ENCODE measurements around the gene IVNS1ABP.
"Not testable (repeated sequence)": the region's sequence is repeated elsewhere in the genome, so short reads cannot be mapped to it uniquely, and the experiment has no call there.

Gene IVNS1ABP

GRCh38 chr1:185328255-185328654 lies 11.2 kb upstream of the IVNS1ABP start:
- DNase-seq: no peak

- DNase-seq: peak; percentile 28
Observed at GRCh38 chr1:185325413-185325812, 8.4 kb upstream of the IVNS1ABP start.

DNA sequence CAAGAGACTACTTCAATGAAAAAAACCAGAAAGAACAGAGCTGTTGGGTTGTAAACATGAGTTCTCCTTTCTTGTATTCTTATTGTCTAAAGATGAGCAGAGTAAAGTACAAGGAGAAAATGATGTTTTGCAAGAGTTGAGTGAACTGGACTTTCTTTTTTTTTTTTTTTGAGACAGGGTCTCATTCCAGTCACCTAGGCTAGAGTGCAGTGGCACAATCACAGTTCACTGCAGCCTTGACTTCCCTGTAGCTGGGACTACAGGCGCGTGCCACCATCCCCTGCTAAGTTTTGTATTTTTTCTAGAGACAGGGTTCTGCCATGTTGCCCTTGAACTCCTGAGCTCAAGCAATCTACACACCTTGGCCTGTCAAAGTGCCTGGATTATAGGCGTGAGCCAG lies 7.1 kb upstream of the IVNS1ABP start:
- DNase-seq: no peak

DNA sequence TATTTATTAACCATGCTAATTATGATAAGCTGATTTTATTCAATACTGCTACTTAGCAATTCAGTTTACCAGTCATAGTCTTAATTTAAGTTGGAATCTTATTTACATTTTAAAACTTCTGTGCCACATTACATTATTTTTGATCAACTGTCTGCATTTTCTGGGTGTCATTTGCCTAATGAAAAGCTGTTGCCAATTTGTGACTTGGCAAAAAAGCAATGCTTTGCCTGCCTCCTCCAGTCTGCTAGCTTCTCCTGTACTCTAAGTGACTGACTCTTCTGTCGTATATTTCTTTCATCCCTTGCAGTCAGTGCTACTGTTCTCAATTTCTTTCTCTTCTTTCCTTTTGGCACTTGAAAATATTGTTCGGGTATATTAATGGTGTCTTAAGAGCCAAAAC lies 5.6 kb upstream of the IVNS1ABP start:
- no peak for DNase-seq

DNA sequence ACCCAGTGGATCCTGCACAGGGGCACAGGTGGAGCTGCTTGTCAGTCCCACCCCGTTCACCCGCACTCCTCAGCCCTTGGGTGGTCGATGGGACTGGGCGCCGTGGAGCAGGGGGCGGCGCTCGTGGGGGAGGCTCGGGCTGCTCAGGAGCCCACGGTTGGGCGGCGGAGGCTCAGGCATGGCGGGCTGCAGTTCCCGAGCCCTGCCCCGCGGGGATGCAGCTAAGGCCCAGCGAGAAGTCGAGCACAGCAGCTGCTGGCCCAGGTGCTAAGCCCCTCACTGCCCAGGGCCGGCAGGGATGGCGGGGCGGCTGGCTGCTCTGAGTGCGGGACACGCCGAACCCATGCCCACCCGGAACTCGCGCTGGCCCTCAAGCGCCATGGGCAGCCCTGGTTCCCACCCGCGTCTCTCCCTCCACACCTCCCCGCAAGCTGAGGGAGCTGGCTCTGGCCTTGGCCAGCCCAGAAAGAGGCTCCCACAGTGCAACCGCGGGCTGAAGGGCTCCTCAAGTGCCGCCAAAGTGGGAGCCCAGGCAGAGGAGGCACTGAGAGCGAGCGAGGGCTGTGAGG lies 4.7 kb upstream of the IVNS1ABP start:
- not testable (repeated sequence) for DNase-seq

- DNase-seq: not testable (repeated sequence)
Observed at GRCh38 chr1:185321104-185321503, 4.1 kb upstream of the IVNS1ABP start.

DNA sequence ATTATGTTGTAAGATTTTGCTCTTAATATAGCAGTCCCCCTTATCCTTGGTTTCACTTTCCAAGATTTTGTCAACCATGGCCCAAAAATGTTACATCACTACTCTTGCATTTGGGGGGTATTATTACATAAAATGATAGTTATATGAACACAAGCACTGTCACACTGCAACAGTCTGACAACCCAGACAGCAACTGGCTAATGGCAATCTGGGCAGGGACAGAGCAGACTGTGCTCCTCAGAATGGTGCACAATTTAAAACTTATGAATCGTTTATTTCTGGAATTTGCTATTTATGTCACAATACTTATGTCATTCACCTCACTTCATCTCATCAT lies 2.1 kb upstream of the IVNS1ABP start:
- no peak for DNase-seq

GRCh38 chr1:185318431-185319138 lies 1.5 kb upstream of the IVNS1ABP start:
- no peak for DNase-seq

DNA sequence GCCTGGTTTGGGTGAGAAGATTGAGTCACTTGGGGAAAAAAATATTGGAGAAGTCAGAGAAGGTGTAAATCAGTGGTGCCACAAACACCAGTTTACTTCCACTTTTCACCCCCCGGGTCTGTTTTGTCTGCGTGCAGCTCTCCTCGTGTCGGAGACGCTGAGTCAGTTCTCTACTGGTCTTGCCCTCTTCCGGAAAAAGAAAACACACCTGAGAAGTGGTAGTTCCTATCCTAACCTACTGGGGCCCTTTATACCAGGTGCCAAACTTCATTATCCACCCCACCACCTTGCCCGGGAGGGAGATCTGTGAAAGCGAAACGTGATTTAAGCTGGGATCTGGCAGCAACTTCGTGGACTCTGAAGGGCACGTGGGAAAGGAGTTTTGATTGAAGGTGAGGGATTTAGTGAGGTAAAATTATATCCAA lies 855 bp upstream of the IVNS1ABP start:
- DNase-seq: peak; percentile 15

GRCh38 chr1:185316163-185317033 lies 645 bp downstream of the IVNS1ABP start:
- peak; percentile 94 for DNase-seq

DNA sequence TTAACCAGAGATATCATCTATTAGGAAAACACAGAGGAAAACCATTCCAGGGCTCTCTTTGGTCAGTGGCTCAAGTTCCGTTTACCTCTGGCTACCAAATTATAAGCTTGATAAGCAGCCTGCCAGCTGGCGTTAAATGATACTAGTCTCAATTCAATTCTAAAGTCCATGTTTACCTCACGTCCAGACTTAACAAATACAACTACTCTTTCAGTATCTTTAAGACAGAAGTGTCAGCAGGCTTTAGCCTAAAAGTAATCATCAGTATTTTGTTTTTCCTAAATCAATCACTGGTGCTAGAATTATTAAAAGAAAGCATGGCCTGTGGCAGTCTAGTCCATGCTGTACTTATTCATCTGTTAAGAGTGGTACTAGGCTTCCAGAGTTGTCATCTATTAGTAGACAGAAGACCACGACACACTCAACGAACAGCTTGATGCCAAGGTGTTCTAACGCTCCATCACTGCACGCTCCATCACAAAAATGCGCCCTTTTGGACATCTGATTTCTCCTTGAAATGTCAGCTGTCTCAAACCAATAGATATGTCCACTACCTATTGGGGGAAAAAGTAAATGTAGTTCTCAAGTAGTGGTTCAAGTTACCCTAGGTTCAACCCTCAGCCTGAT lies 1.5 kb downstream of the IVNS1ABP start:
- DNase-seq: no peak

DNA sequence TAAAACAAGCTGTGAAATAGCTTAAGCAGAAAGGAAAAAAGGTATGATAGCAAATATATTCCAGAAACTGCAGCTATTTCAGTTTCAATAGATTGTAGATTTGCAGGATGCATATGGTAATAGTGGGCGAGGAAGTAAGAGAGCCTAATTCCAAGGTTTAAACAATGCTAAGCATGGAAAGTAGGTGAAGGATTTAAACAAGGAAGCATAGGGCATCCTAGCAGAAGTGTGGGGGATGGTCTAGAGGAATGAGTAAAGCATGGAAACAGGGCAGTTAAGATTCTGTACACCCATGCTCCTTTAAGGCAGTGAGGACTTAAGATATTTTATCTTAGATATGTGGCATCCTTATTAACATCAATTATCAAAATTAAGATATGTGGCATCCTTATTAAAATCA lies 2.6 kb downstream of the IVNS1ABP start:
- no peak for DNase-seq

- no peak for DNase-seq
Observed at GRCh38 chr1:185312361-185313138, 4.5 kb downstream of the IVNS1ABP start.

DNA sequence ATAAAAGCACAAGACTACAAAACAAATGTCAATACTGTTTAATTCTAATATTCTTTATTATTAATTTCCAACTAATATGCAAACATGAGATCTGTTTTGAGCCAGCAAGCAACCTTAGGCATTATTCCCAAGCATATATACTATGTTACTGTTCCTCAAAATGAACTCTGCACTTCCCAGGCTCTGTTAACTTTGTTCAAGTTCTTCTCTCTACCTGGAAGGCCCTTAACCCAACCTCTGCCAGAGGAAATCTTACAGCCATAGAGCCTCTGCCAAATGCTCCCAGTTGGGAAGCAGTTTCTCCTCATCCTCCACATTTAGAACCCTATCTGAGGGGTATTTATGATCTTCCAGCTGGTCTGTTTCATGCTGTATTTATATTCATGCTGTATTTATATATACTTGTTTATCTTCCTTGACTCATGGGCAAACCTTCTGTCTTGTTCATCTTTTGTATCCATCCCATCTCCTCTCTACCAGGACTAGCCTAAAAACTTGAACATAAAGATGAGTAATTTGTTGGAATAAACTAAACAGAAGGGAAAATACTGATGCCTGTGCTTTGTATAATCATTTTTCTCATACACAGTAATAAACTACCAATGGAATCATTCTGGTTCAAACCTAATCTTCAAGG lies 5.3 kb downstream of the IVNS1ABP start:
- DNase-seq: no peak

DNA sequence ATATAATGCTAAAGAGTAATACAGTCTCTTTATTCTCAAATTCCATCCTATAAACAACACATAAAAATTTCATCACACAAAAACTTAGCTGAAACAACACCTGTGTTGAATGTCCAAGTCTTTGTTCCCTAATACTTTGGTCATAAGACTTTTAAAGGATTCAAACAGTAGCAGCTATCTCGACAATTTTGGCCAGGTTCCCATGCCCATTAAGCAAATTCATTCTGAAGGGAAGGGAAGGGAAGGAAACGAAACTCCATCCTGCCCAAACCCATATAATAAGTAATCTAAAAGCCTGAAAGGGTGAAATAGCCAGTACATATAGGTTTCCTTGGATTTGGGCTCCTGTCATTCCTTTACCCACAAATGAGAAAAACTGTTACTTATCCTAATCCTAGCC lies 7.5 kb downstream of the IVNS1ABP start:
- DNase-seq: no peak

GRCh38 chr1:185308126-185308525 lies 8.9 kb downstream of the IVNS1ABP start:
- DNase-seq: no peak

- no peak for DNase-seq
Observed at GRCh38 chr1:185305419-185305818, 11.6 kb downstream of the IVNS1ABP start.

GRCh38 chr1:185300152-185300551 lies 16.9 kb downstream of the IVNS1ABP start:
- DNase-seq: no peak

GRCh38 chr1:185297982-185298381 lies 19.1 kb downstream of the IVNS1ABP start:
- peak; percentile 31 for DNase-seq

DNA sequence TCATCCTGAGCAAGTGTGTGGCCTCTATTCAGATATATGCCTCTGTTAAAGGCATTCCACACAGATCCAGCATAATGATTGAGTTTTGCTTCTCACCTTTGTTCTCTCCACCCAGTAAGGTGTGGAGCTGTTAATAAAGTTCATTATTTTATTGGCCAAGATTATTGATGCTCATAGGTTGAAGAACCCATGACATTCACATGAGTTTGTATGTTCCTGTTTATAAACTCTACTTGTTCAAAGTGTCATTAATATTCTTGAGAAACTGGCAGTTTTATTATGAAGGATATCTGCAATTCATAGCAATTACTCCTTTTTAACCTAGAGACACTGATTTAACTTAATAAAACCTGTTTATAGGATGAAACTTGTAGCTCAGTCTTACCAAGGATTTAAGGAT lies 22.0 kb downstream of the IVNS1ABP start:
- DNase-seq: no peak

DNA sequence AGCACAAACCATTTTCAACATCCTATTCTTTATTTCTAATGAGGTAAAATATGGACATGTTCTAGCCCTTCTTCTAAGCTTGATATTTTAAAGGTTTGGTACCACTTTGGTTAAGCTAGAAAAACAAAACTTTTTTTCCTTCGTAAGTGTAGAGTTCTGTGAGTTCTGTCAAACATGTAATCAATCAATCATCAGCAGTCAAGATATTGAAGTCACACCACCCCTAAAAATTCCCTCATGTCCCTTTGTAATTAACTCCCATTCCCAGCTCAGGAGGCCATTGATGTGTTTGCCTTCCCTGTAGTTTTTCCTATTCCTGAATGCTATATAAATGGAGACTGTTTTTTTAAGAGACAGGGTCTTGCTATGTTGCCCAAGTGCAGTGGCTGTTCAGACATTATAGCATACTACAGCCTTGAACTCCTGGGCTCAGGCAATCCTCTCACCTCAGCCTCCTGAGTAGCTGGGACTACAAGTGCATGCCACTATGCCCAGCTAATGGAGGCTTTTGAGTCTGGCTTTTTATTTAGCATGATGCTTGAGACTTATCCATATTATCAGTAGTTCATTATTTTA lies 23.0 kb downstream of the IVNS1ABP start:
- DNase-seq: no peak

- no peak for DNase-seq
Observed at GRCh38 chr1:185292237-185292636, 24.8 kb downstream of the IVNS1ABP start.

Measured in fibroblast of skin of right biceps (primary cell).